Skeletal muscle satellite cell (primary cell): ENCODE measurements around the gene ALDH1A2.

Experiments used
- H3K27me3 ChIP-seq: 2 replicates; pipeline ENCODE4 v1.7.0; 2013; ENCODE audit warnings: low read length; ENCODE audit not compliant: control insufficient read depth, insufficient read depth
- H3K36me3 ChIP-seq: 2 replicates; pipeline ENCODE4 v1.7.0; 2013; ENCODE audit warnings: mild to moderate bottlenecking, control low read depth, low read length; ENCODE audit not compliant: insufficient read depth
- H3K4me1 ChIP-seq: 2 replicates; pipeline ENCODE4 v1.7.0; 2013; ENCODE audit warnings: low read length; ENCODE audit not compliant: control insufficient read depth, insufficient read depth
- H3K4me2 ChIP-seq: 2 replicates; pipeline ENCODE4 v1.7.0; 2013; ENCODE audit warnings: mild to moderate bottlenecking, low read length
- H3K4me3 ChIP-seq: 2 replicates; pipeline ENCODE4 v1.7.0; 2013; ENCODE audit warnings: low read length
- H3K9ac ChIP-seq: 2 replicates; pipeline ENCODE4 v1.7.0; 2013; ENCODE audit warnings: mild to moderate bottlenecking, low read depth, low read length, moderate library complexity
- H3K9me3 ChIP-seq: replicated peaks from 2 replicates; pipeline ENCODE4 v1.7.0; 2013; ENCODE audit warnings: mild to moderate bottlenecking, control low read depth, low read length

Gene ALDH1A2

DNA sequence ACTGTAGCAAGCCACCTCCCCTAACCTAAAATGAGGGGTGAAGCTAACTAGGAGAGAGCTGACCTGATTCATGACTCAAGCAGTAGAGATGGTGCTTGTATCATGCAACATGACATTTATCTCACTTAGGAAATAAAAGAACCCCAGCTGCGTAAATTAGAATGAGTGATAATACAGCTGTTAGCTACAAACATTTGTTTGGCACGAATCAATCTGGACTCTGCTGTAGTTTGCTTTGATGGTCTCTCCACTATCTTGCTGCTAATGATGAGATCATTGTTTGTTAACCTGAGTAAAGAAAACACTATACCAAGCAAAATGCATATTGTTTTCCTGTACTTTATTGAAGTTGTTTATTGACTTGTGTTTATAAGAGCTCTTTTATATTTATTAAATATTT is 92.6 kb downstream of the ALDH1A2 start:
- Histone ChIP-seq H3K9me3 (no peaks in the 10 kb centered on the region), H3K4me1 (no peaks in the 10 kb centered on the region), H3K9ac (no peak overlapping the region), H3K36me3 (no peaks in the 10 kb centered on the region), H3K4me2 (no peak overlapping the region), H3K27me3 (peaks cover 5% of the 10 kb centered on the region), H3K4me3 (no peak overlapping the region)

DNA sequence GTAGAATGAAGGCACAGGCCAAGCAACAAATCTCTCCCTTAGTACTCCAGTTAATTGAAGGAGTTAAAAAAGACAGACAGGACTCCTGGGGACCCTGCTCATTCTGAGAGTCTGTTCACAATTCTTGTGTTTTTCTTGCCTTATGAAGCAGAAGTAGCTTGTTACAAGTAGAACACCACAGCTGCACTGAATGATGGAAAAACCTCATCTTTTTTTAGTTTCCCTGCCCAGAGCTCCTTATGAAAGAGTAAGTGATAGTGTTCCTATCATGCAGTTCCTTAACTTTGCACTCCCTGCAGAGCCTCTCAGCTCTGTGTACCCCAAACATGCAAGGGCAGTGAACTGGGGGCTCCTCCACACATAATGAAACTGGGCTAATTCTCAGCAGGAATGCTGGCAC is 95.5 kb downstream of the ALDH1A2 start:
- Histone ChIP-seq H3K4me3 (no peak overlapping the region), H3K4me1 (no peaks in the 10 kb centered on the region), H3K4me2 (no peak overlapping the region), H3K9ac (no peak overlapping the region), H3K36me3 (no peaks in the 10 kb centered on the region), H3K9me3 (no peaks in the 10 kb centered on the region), H3K27me3 (peaks cover 15% of the 10 kb centered on the region)

DNA sequence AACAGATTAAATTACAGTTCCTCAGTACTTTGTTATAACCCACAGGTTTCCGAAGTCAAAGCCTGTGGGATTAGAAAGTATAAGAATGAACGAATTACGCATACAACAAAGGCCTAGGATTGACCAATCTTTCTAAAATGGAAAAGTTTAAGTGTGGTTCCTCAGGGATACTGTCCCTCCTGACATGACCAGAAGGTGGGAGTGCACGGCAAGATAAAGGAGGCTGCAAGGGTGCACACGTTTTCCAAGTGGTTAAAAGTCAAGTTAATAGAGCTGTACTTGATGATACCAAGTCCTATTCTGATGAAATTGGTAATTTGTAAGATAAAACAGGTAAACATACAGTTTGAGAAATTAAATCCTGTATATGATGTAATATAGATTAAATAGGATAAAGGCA is 96.2 kb downstream of the ALDH1A2 start:
- H3K9ac ChIP-seq: no peak overlapping the region
- H3K36me3 ChIP-seq: no peaks in the 10 kb centered on the region
- H3K27me3 ChIP-seq: peaks cover 15% of the 10 kb centered on the region
- H3K9me3 ChIP-seq: no peaks in the 10 kb centered on the region
- no peaks in the 10 kb centered on the region for H3K4me1 ChIP-seq
- H3K4me2 ChIP-seq: no peak overlapping the region
- no peak overlapping the region for H3K4me3 ChIP-seq

DNA sequence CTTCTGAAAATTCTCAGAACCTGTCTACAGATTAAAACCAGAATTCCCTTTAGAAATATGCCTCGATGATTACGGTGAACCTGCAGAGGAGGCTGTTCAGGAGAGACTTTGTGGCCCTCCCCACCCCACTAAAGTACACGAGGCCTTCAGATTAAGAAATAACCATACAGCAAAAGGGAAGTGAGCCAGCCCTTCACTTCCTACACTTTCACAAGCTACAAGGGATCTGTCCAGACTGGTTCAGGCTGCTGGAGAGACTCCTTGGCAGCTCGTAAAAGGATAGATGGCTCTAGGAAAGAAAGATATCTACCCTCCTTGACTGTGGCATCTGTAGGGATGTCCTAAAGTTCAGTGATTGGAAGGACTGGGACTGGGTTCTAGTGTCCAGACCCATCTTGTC is 102.6 kb downstream of the ALDH1A2 start:
- Histone ChIP-seq H3K9me3 (no peaks in the 10 kb centered on the region), H3K4me3 (no peak overlapping the region), H3K4me1 (no peaks in the 10 kb centered on the region), H3K9ac (no peak overlapping the region), H3K27me3 (peaks cover 16% of the 10 kb centered on the region), H3K36me3 (no peaks in the 10 kb centered on the region), H3K4me2 (no peak overlapping the region)

DNA sequence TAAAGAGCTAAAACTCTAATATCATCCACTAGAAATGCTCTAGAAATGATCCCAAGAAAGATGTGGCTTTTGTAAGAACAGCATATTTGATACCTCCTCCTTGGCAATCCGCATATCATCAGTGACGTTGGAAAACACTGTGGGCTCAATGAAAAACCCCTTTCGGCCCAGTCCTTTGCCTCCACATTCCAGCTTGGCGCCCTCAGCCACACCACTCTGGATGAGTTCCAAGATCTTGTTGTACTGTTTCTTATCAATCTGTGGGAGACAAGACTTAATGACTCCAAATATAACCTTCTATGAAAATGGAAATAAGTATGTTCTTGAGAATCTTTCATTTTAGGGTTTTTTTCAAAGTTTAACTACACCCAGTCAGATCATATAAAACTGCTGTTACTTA is 103.6 kb downstream of the ALDH1A2 start:
- no peaks in the 10 kb centered on the region for H3K36me3 ChIP-seq
- no peak overlapping the region for H3K4me2 ChIP-seq
- no peak overlapping the region for H3K9ac ChIP-seq
- no peaks in the 10 kb centered on the region for H3K9me3 ChIP-seq
- no peak overlapping the region for H3K4me3 ChIP-seq
- peaks cover 19% of the 10 kb centered on the region for H3K27me3 ChIP-seq
- no peaks in the 10 kb centered on the region for H3K4me1 ChIP-seq

DNA sequence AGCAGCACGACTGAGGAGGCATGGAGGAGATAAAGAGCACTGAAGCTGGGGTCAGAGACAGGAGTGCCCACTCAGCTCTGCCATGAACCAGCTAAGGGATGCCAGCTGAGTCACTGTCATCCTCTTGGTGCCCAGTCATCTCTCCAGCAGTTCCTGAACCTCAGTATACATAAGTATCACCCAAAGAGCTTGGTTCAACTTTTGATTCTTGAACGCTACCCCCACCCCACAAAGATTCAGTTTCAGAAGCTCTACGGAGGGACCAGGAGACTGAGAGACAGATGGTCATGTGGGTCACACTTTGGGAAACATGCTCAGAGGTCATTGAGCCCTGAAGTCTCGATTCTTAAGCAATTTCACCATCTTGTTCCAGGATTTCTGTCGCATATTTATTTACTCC is 108.4 kb downstream of the ALDH1A2 start:
- Histone ChIP-seq H3K4me3 (no peak overlapping the region), H3K36me3 (no peaks in the 10 kb centered on the region), H3K9me3 (no peaks in the 10 kb centered on the region), H3K27me3 (peaks cover 19% of the 10 kb centered on the region), H3K4me2 (no peak overlapping the region), H3K4me1 (no peaks in the 10 kb centered on the region), H3K9ac (no peak overlapping the region)

DNA sequence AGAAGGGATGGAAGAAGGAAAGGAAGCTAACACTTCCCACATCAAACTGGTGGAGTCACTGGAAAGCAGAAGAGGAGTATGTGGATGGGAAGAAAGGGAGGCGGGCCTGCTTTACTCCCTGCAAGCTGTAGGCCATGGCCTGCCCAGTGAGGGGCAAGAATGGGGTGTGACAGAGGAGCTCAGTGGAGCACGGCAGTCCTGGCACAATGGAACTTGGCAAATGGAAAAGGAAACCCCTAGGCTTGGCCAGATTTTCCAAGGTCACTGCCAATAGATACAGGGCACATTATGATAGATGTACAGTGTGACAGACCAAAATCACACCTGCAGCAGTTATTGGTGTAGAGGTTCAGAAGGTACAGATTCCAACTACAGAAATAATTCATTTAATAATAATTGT is 111.6 kb downstream of the ALDH1A2 start:
- H3K36me3 ChIP-seq: no peaks in the 10 kb centered on the region
- no peak overlapping the region for H3K4me3 ChIP-seq
- no peak overlapping the region for H3K9ac ChIP-seq
- no peak overlapping the region for H3K4me2 ChIP-seq
- peaks cover 42% of the 10 kb centered on the region for H3K27me3 ChIP-seq
- no peaks in the 10 kb centered on the region for H3K4me1 ChIP-seq
- no peaks in the 10 kb centered on the region for H3K9me3 ChIP-seq

DNA sequence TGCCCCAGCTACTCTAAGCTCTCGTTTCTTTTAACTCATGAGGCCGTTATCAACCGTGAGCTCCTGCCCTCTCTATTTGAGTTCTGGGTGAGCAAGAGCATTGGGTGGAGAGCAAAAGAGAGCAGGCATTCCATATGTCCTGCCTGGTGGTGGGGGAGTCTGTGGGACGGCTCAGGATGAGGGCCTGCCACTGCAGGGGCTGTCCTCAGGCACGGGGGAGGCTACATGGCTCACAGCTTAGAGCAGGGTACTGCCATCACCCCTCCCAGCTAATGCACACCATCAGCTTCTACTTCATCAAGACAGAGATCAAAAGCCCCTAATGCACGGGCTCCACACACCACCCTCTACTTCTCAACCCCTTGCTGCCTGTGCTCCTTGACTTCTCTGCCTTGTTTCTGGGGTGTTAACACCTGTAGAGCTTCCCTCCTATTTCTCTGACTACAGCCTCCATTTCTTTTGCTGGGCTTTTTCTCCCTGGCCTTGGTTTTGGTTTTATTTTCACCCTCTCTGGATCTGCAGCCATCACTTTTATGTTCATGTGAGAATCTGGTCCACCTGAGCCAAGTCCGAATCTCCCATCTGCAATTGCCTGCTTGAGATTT is 114.1 kb downstream of the ALDH1A2 start:
- Histone ChIP-seq H3K4me3 (no peak overlapping the region), H3K36me3 (no peaks in the 10 kb centered on the region), H3K27me3 (peaks cover 44% of the 10 kb centered on the region), H3K9ac (no peak overlapping the region), H3K4me1 (no peaks in the 10 kb centered on the region), H3K4me2 (no peak overlapping the region), H3K9me3 (no peaks in the 10 kb centered on the region)

DNA sequence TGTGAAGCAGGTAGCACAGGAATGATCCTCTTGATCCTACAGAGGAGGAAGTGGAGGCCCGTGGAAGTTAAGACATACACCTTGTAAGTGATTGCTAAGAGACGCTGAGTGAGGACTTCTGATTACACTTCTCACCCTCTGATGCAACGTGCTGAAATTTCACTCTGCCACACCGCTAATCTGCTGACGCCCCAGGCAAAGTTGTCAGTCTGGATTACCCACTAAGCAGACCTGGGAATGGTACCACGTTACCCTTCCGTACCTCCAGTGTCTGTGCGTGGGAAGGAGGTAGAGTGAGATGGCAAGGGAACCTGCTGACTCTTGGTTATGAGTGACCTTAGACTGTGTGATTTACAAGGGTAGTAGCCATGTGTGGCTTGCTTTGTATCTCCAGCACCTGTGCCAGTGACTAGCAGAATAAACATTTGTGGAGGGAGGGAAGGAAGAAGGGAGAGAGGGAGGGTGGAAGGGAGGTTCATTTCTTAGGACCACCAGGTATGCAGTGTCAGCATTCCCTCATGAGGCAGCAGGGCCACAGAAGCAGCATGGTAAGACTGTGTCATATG is 115.0 kb downstream of the ALDH1A2 start:
- no peaks in the 10 kb centered on the region for H3K36me3 ChIP-seq

DNA sequence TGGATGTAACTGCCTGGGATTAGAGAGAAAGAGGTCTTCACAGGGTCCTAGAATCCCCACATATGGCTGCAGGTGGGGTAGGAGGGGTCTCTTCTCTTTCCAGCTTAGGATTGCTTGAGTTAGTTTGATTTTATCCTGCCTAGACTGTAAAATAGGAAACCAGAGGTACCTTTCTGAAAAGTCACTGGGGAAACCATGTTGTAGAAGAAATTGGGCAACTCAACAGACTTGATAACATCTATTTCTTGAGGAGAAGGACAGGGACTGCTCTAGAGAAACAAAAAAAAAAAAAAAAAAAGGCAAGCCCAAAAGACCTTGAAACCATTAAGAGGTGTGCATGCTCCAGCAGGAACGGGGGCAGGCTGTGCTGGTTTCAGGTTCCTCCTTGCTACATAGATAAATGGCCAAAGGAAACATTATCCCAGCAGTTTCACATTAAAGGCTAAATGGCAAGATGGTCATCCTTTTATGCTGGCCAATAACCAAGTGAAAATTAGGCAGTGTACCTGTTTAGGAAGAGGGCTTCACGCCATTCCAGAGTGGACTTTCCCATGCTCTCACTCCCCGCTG is 116.1 kb downstream of the ALDH1A2 start:
- Histone ChIP-seq H3K36me3 (no peaks in the 10 kb centered on the region), H3K4me2 (no peak overlapping the region), H3K4me1 (no peaks in the 10 kb centered on the region), H3K9me3 (no peaks in the 10 kb centered on the region), H3K27me3 (peaks cover 48% of the 10 kb centered on the region), H3K4me3 (no peak overlapping the region), H3K9ac (no peak overlapping the region)

More for the DNA sequence above, 115.0 kb downstream of the ALDH1A2 start:
- Histone ChIP-seq H3K4me3 (no peak overlapping the region), H3K9me3 (no peaks in the 10 kb centered on the region), H3K4me2 (no peak overlapping the region), H3K9ac (no peak overlapping the region), H3K4me1 (no peaks in the 10 kb centered on the region), H3K27me3 (peaks cover 44% of the 10 kb centered on the region)

DNA sequence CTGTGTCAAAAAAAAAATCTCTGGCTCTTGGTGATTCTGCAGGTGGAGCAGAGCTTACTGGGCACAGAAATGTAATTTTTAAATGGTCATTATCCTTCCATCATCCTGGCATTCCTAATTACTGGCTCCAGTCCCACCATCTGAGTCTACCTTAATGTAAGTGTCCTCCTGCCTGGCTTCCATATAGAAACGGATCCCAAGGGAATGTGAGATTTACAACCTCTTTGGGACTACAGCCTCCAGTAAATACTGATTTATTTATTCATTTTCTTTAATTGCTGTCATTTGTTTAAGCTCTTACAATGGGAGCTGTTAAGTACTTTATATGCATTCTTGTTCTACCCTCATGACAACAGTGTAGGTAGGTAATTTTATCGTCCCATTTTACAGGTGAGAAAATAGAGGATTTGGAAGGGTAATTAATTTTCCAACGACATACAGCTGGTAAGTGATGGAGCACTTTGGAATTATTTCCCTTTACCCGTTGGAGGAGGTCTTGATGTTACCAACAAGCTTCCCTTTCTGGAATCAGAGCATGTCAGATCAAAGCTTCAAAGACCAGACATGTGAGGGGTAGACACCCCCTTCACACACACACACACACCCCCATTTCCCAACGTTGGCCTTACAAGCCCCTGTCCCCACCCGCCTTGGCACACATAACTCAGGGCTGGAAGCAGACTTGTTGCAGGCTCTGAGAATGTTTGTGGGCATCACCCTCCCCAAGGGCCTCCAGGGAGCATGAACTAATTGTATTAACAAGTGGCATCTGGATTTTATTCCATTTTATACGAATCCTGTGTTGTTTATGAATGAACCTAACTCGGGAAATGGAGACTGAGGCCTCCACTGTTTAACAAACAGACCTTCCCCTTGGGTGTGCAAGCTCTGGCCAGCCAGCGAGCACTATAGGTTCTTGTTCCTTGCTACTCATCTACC is 116.9 kb downstream of the ALDH1A2 start:
- no peak overlapping the region for H3K4me2 ChIP-seq
- no peak overlapping the region for H3K4me3 ChIP-seq
- no peak overlapping the region for H3K9ac ChIP-seq
- no peaks in the 10 kb centered on the region for H3K9me3 ChIP-seq
- H3K27me3 ChIP-seq: peaks cover 48% of the 10 kb centered on the region
- no peaks in the 10 kb centered on the region for H3K36me3 ChIP-seq
- no peaks in the 10 kb centered on the region for H3K4me1 ChIP-seq
